ENCODE data around the gene SCMH1. TPM values are rescaled to one million over a fixed set of nuclear protein-coding genes. Genes with fewer than 3 reads are reported as not detected.

The SCMH1 gene
- total and polyA plus RNA-seq, 4 donors = 6.6 to 12.8 (median 10.5) TPM

DNA sequence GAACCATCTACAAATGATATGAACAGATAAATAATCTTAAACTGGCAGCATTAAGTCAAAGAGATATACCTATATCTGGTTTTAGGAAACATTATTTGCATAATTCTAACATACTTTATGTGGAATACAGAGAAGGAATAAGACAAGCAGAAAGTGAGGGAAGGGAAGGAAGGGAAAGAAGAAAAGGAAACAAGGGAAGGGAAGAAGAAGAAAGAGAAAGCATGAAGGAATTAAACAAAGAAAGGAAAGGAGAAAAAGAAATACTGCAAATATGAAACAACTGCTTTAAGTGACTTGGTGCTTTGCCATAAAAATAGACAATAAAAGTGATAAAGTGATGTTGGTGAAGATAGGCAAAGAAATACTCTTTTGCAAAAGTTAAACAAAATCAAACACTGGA is 20.1 kb downstream of the SCMH1 start:
- Histone ChIP-seq H3K27me3 (ENCODE audit: control insufficient read depth in 4 of 4, insufficient read depth in 4 of 4, low read length in 3 of 4) (no peaks in the 10 kb centered on the region), H3K9me3 (ENCODE audit: control insufficient read depth in 4 of 4, low read length in 3 of 4) (no peaks in the 10 kb centered on the region), H3K9ac (ENCODE audit: low read depth in 1 of 2, low read length in 2 of 2) (no peak overlapping the region), H3K4me1 (ENCODE audit: control insufficient read depth in 4 of 4, insufficient read depth in 4 of 4, low read length in 3 of 4) (peaks cover 0 to 13% (median 4%) of the 10 kb centered on the region in 4 donors), H3K4me3 (ENCODE audit: low read depth in 1 of 3, low read length in 3 of 3) (no peak overlapping the region), H3K36me3 (ENCODE audit: control insufficient read depth in 4 of 4, insufficient read depth in 3 of 4, low read depth in 1 of 4, low read length in 3 of 4) (peaks cover 0 to 2% (median 0%) of the 10 kb centered on the region in 4 donors), H3K27ac (ENCODE audit: low read depth in 1 of 2, low read length in 2 of 2) (no peak overlapping the region)
- no peak for TF ChIP-seq YY1 (IDR thresholded peaks at IDR 0.05)
- DNase-seq (ENCODE audit: low spot score) = no peak

DNA sequence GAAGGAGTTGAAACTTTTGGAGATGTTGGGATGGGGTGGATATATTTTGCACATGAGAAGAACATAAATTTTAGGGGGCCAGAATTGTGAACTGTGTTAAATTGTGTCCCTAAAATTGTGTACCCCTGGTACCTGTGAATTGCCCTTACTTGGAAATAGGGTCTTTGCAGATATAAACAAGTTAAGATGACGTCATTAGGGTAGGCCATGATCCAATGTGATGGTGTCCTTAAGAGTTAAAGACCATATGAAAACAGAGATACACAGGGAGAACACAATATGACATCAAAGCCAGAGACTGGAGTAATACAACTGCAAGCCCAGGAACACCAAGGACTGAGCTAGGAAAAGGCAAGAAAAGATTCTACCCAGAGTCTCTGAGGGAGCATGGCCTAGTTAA is 24.0 kb downstream of the SCMH1 start:
- H3K27me3 ChIP-seq (ENCODE audit: control insufficient read depth in 4 of 4, insufficient read depth in 4 of 4, low read length in 3 of 4) = no peaks in the 10 kb centered on the region
- WGBS = 96% methylated on average over 1 of the region's 1 CpG
- no peak overlapping the region for H3K4me3 ChIP-seq (ENCODE audit: low read depth in 1 of 3, low read length in 3 of 3)
- no peak overlapping the region for H3K27ac ChIP-seq (ENCODE audit: low read depth in 1 of 2, low read length in 2 of 2)
- H3K9me3 ChIP-seq (ENCODE audit: control insufficient read depth in 4 of 4, low read length in 3 of 4) = no peaks in the 10 kb centered on the region
- no peak for TF ChIP-seq JUND (IDR thresholded peaks at IDR 0.05)
- TF ChIP-seq, protein P1, sequence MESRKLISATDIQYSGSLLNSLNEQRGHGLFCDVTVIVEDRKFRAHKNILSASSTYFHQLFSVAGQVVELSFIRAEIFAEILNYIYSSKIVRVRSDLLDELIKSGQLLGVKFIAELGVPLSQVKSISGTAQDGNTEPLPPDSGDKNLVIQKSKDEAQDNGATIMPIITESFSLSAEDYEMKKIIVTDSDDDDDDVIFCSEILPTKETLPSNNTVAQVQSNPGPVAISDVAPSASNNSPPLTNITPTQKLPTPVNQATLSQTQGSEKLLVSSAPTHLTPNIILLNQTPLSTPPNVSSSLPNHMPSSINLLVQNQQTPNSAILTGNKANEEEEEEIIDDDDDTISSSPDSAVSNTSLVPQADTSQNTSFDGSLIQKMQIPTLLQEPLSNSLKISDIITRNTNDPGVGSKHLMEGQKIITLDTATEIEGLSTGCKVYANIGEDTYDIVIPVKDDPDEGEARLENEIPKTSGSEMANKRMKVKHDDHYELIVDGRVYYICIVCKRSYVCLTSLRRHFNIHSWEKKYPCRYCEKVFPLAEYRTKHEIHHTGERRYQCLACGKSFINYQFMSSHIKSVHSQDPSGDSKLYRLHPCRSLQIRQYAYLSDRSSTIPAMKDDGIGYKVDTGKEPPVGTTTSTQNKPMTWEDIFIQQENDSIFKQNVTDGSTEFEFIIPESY (IDR thresholded peaks at IDR 0.05) = no peak
- TF ChIP-seq YY1 (IDR thresholded peaks at IDR 0.05) = no peak
- no peak for TF ChIP-seq HNF4G (IDR thresholded peaks at IDR 0.05)
- TF ChIP-seq TAF1 (conservative IDR thresholded peaks at IDR 0.05) = no peak
- TF ChIP-seq MAX (IDR thresholded peaks at IDR 0.05) = no peak
- TF ChIP-seq EGR1 (IDR thresholded peaks at IDR 0.05; ENCODE audit: low read depth in 2 of 2) = no peak
- TF ChIP-seq RXRA (IDR thresholded peaks at IDR 0.05) = no peak
- TF ChIP-seq, protein P2, sequence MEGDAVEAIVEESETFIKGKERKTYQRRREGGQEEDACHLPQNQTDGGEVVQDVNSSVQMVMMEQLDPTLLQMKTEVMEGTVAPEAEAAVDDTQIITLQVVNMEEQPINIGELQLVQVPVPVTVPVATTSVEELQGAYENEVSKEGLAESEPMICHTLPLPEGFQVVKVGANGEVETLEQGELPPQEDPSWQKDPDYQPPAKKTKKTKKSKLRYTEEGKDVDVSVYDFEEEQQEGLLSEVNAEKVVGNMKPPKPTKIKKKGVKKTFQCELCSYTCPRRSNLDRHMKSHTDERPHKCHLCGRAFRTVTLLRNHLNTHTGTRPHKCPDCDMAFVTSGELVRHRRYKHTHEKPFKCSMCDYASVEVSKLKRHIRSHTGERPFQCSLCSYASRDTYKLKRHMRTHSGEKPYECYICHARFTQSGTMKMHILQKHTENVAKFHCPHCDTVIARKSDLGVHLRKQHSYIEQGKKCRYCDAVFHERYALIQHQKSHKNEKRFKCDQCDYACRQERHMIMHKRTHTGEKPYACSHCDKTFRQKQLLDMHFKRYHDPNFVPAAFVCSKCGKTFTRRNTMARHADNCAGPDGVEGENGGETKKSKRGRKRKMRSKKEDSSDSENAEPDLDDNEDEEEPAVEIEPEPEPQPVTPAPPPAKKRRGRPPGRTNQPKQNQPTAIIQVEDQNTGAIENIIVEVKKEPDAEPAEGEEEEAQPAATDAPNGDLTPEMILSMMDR (IDR thresholded peaks at IDR 0.05; ENCODE audit: low read depth, low read length, missing input control) = no peak
- TF ChIP-seq, protein P3, sequence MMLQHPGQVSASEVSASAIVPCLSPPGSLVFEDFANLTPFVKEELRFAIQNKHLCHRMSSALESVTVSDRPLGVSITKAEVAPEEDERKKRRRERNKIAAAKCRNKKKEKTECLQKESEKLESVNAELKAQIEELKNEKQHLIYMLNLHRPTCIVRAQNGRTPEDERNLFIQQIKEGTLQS (IDR thresholded peaks at IDR 0.05) = no peak
- no peak for TF ChIP-seq RAD21 (IDR thresholded peaks at IDR 0.05)
- no peak for TF ChIP-seq FOXA2 (IDR thresholded peaks at IDR 0.05)
- no peak for TF ChIP-seq NR2F2 (IDR thresholded peaks at IDR 0.05)
- TF ChIP-seq FOXA1 (IDR thresholded peaks at IDR 0.05) = no peak
- no peak for TF ChIP-seq REST (IDR thresholded peaks at IDR 0.05)
- TF ChIP-seq GABPA (IDR thresholded peaks at IDR 0.05 in 1 of 2, conservative IDR thresholded peaks at IDR 0.05 in 1 of 2) = no peak
- DNase-seq (ENCODE audit: low spot score) = no peak
- peaks cover 0 to 3% (median 0%) of the 10 kb centered on the region in 4 donors for H3K4me1 ChIP-seq (ENCODE audit: control insufficient read depth in 4 of 4, insufficient read depth in 4 of 4, low read length in 3 of 4)
- peaks cover 0 to 2% (median 0%) of the 10 kb centered on the region in 4 donors for H3K36me3 ChIP-seq (ENCODE audit: control insufficient read depth in 4 of 4, insufficient read depth in 3 of 4, low read depth in 1 of 4, low read length in 3 of 4)
- H3K9ac ChIP-seq (ENCODE audit: low read depth in 1 of 2, low read length in 2 of 2) = no peak overlapping the region
